Pons (tissue), 1 donor: Measurements from ENCODE around the gene AADACL4.
A peak's percentile ranks its signal among the peaks of the same experiment; 100 is the strongest.

Experiments
- DNase-seq: peaks from one replicate; pipeline ENCODE4 v3.0.0-alpha.2; 2016; ENCODE audit warnings: low spot score

AADACL4 gene

GRCh38 chr1:12613180-12613579 is 30.7 kb upstream of the AADACL4 start:
- DNase-seq = no peak

GRCh38 chr1:12614402-12615158 is 29.3 kb upstream of the AADACL4 start:
- DNase-seq = no peak

GRCh38 chr1:12615159-12615864 is 28.6 kb upstream of the AADACL4 start:
- peak; percentile 74 for DNase-seq

GRCh38 chr1:12615865-12616708 is 27.8 kb upstream of the AADACL4 start:
- no peak for DNase-seq

GRCh38 chr1:12616709-12617373 is 27.0 kb upstream of the AADACL4 start:
- DNase-seq = no peak

- no peak for DNase-seq
Measured at GRCh38 chr1:12617511-12617900, 26.4 kb upstream of the AADACL4 start.

- no peak for DNase-seq
Measured at GRCh38 chr1:12617901-12618660, 25.8 kb upstream of the AADACL4 start, which contains the start of gene DHRS3. TSS of gene DHRS3 (minus strand) at chr1:12618210. CDS start at chr1:12617348, 862 bp downstream.

- DNase-seq = no peak
Measured at GRCh38 chr1:12618661-12618964, 25.3 kb upstream of the AADACL4 start.

- peak; percentile 58 for DNase-seq
Measured at GRCh38 chr1:12618965-12619791, 24.7 kb upstream of the AADACL4 start.

- DNase-seq = peak; percentile 75
Measured at GRCh38 chr1:12619792-12620487, 23.9 kb upstream of the AADACL4 start.

- no peak for DNase-seq
Measured at GRCh38 chr1:12620488-12620865, 23.4 kb upstream of the AADACL4 start.

GRCh38 chr1:12620931-12621330 is 23.0 kb upstream of the AADACL4 start:
- no peak for DNase-seq

GRCh38 chr1:12621346-12622335 is 22.2 kb upstream of the AADACL4 start:
- DNase-seq = no peak

GRCh38 chr1:12622506-12622905 is 21.4 kb upstream of the AADACL4 start:
- no peak for DNase-seq

GRCh38 chr1:12625276-12625675 is 18.6 kb upstream of the AADACL4 start:
- no peak for DNase-seq

GRCh38 chr1:12626888-12627287 is 17.0 kb upstream of the AADACL4 start:
- no peak for DNase-seq

GRCh38 chr1:12627296-12627695 is 16.6 kb upstream of the AADACL4 start:
- no peak for DNase-seq

- no peak for DNase-seq
Measured at GRCh38 chr1:12629511-12629956, 14.4 kb upstream of the AADACL4 start.
